WTC11 (cell line): Measurements from ENCODE around the gene CKB.

Experiments
- CBFB ChIP-seq: sonication (generic); formaldehyde crosslinking; IDR thresholded peaks from 2 replicates; pipeline ENCODE4 v1.8.1; 2022; ENCODE audit warnings: mild to moderate bottlenecking, low read depth, missing genetic modification reagents
- CREM ChIP-seq: sonication (generic); formaldehyde crosslinking; IDR thresholded peaks from 2 replicates; pipeline ENCODE4 v1.8.1; 2022; ENCODE audit warnings: mild to moderate bottlenecking, missing genetic modification reagents, moderate library complexity
- CTCF ChIP-seq: fragments of 200-600 bp; IDR thresholded peaks from 2 replicates; pipeline ENCODE4 v1.8.0; 2022; ENCODE audit warnings: antibody characterized with exemption
- KAT7 ChIP-seq: sonication (generic); formaldehyde crosslinking; IDR thresholded peaks from 2 replicates; pipeline ENCODE4 v1.8.1; 2023; ENCODE audit warnings: missing genetic modification reagents, mild to moderate bottlenecking, borderline replicate concordance
- NR2C2 ChIP-seq: sonication (generic); formaldehyde crosslinking; IDR thresholded peaks from 2 replicates; pipeline ENCODE4 v1.8.0; 2022; ENCODE audit warnings: mild to moderate bottlenecking, missing genetic modification reagents
- NR3C1 ChIP-seq: sonication (generic); formaldehyde crosslinking; conservative IDR thresholded peaks from 2 replicates; pipeline ENCODE4 v1.8.1; 2023; ENCODE audit warnings: low read depth, mild to moderate bottlenecking, missing genetic modification reagents
- SMAD4 ChIP-seq: sonication (generic); formaldehyde crosslinking; IDR thresholded peaks from 2 replicates; pipeline ENCODE4 v1.8.0; 2022; ENCODE audit warnings: mild to moderate bottlenecking, missing genetic modification reagents
- TEAD4 ChIP-seq: sonication (generic); formaldehyde crosslinking; IDR thresholded peaks from 2 replicates; pipeline ENCODE4 v1.8.0; 2022; ENCODE audit warnings: mild to moderate bottlenecking, missing genetic modification reagents
- USF2 ChIP-seq: sonication (generic); formaldehyde crosslinking; IDR thresholded peaks from 2 replicates; pipeline ENCODE4 v1.8.1; 2023; ENCODE audit warnings: mild to moderate bottlenecking, missing genetic modification reagents, moderate library complexity
- ZNF121 ChIP-seq: sonication (generic); formaldehyde crosslinking; IDR thresholded peaks from 2 replicates; pipeline ENCODE4 v1.8.0; 2023; ENCODE audit warnings: missing genetic modification reagents
- TF ChIP-seq, protein P1 (sequence below): sonication (generic); formaldehyde crosslinking; IDR thresholded peaks from 2 replicates; pipeline ENCODE4 v1.8.0; 2023; ENCODE audit warnings: missing genetic modification reagents

DNA sequence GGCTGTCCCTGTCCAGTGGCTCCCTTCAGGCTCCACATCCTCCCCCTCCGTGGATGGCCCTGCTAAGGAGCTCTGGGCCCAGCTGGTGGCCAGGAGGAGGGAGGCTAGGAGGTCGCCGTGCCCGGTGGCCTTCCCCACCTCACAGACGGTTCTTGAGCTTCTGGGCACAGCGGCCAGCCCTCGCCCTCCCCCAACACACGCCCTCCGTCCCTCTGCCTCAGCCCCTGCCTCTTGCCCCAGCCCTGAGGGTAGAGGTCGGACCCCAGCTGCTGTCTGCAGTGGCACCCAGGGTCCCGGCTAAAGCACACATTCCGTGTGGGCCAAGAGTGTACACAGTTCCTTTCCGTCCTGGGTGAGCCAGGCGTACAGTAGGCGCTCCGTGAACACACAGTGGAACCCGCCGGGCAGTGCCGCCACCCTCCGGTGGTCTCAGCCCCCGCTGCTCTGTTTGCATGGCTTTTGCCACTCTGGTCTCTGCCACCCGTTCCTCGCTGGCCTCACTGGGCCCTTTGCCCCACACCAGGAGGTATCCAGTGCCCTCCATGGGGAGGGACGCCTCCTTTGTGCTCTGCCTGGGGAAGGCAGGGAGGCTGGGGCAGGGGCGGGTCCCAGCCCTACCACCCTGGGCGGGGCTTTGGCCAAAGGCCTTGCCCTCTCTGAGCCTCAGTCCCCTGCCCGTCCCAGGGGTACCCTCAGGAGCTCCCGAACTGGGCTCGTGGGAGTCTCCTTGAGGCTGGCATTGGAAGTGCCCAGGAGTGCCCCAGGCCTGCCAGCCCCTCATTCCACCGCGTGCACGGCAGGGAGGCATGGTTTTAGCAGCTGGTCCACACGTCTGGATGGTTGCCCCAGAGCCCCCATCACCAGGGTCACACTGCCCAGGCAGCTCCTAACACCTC, 19.3 kb upstream of the CKB start:
- no peak for TF ChIP-seq NR2C2 (CRISPR knock-in tag)
- TF ChIP-seq TEAD4 (CRISPR knock-in tag), result no peak
- 0 out of 2 replicates have a peak, but pooled peaks have one; percentile 54 for TF ChIP-seq NR3C1 (CRISPR knock-in tag)
- TF ChIP-seq CTCF, result no peak
- TF ChIP-seq USF2, result no peak
- no peak for TF ChIP-seq CREM (CRISPR knock-in tag)
- TF ChIP-seq SMAD4 (CRISPR knock-in tag), result no peak
- TF ChIP-seq ZNF121 (CRISPR knock-in tag), result no peak
- no peak for TF ChIP-seq CBFB
- TF ChIP-seq, protein P1, sequence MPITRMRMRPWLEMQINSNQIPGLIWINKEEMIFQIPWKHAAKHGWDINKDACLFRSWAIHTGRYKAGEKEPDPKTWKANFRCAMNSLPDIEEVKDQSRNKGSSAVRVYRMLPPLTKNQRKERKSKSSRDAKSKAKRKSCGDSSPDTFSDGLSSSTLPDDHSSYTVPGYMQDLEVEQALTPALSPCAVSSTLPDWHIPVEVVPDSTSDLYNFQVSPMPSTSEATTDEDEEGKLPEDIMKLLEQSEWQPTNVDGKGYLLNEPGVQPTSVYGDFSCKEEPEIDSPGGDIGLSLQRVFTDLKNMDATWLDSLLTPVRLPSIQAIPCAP (CRISPR knock-in tag), result no peak
- TF ChIP-seq KAT7, result no peak
